Mesothelial cell of epicardium (in vitro differentiated cells): ENCODE data around the gene DGCR8. TPM values are rescaled to one million over a fixed set of nuclear protein-coding genes. Genes with fewer than 3 reads are reported as not detected.

ENCODE experiments used
- DNase-seq, 2 experiments: peaks; one replicate each; pipeline ENCODE4 v3.0.0; 2021; ENCODE audit warnings: low spot score in 2 of 2; ENCODE audit not compliant: unreplicated experiment in 2 of 2
- H3K27ac Mint-ChIP-seq: 2 replicates; pipeline ENCODE4 v1.8.0; 2021; ENCODE audit warnings: mixed read lengths
- H3K27me3 Mint-ChIP-seq: 2 replicates; pipeline ENCODE4 v1.8.0; 2021; ENCODE audit warnings: low read depth, mixed read lengths
- H3K36me3 Mint-ChIP-seq: 2 replicates; pipeline ENCODE4 v1.8.0; 2021; ENCODE audit warnings: mixed read lengths
- H3K4me1 Mint-ChIP-seq: 2 replicates; pipeline ENCODE4 v1.8.0; 2021; ENCODE audit warnings: mixed read lengths
- H3K4me3 Mint-ChIP-seq: 2 replicates; pipeline ENCODE4 v1.8.0; 2021; ENCODE audit warnings: mild to moderate bottlenecking, moderate library complexity, mixed read lengths
- H3K9me3 Mint-ChIP-seq: 2 replicates; pipeline ENCODE4 v1.8.0; 2021; ENCODE audit warnings: mixed read lengths
- CTCF ChIP-seq: fragments of 200-600 bp; sonication (generic); IDR thresholded peaks from one replicate; pipeline ENCODE4 v1.5.0; 2021; ENCODE audit warnings: antibody characterized with exemption; ENCODE audit not compliant: unreplicated experiment
- total RNA-seq: library from RNA; stranded (reverse); gene quantifications from 3 replicates; pipeline ENCODE4 v1.2.1, GENCODE V29; 2021

Gene DGCR8
- total RNA-seq, 1 donor from 2014 or later, result 71.5 TPM

GRCh38 chr22:20084547-20085413 lies 4.7 kb downstream of the DGCR8 start:
- peaks cover 45% of the 10 kb centered on the region for H3K4me1 Mint-ChIP-seq
- DNase-seq, result no peak
- H3K27me3 Mint-ChIP-seq, result no peaks in the 10 kb centered on the region
- H3K4me3 Mint-ChIP-seq, result peak overlapping the region; percentile 15
- peak; percentile 29 for TF ChIP-seq CTCF
- peaks cover 24% of the 10 kb centered on the region for H3K36me3 Mint-ChIP-seq
- H3K27ac Mint-ChIP-seq, result peak overlapping the region; percentile 57
- no peaks in the 10 kb centered on the region for H3K9me3 Mint-ChIP-seq

- no peak for TF ChIP-seq CTCF
- peak overlapping the region; percentile 57 for H3K27ac Mint-ChIP-seq
- peaks cover 30% of the 10 kb centered on the region for H3K36me3 Mint-ChIP-seq
- H3K4me3 Mint-ChIP-seq, result no peak overlapping the region
- H3K27me3 Mint-ChIP-seq, result no peaks in the 10 kb centered on the region
- no peak for DNase-seq
- peaks cover 44% of the 10 kb centered on the region for H3K4me1 Mint-ChIP-seq
- H3K9me3 Mint-ChIP-seq, result no peaks in the 10 kb centered on the region
Measured at GRCh38 chr22:20085651-20086050, 5.6 kb downstream of the DGCR8 start.

GRCh38 chr22:20086101-20086599 lies 6.1 kb downstream of the DGCR8 start:
- peaks cover 35% of the 10 kb centered on the region for H3K36me3 Mint-ChIP-seq
- no peak overlapping the region for H3K4me3 Mint-ChIP-seq
- TF ChIP-seq CTCF, result no peak
- no peaks in the 10 kb centered on the region for H3K9me3 Mint-ChIP-seq
- H3K27ac Mint-ChIP-seq, result no peak overlapping the region
- peaks cover 41% of the 10 kb centered on the region for H3K4me1 Mint-ChIP-seq
- no peak for DNase-seq
- H3K27me3 Mint-ChIP-seq, result no peaks in the 10 kb centered on the region

- Mint-ChIP-seq H3K27ac (no peak overlapping the region), H3K9me3 (no peaks in the 10 kb centered on the region), H3K27me3 (no peaks in the 10 kb centered on the region), H3K4me1 (peaks cover 35% of the 10 kb centered on the region), H3K4me3 (no peak overlapping the region), H3K36me3 (peaks cover 41% of the 10 kb centered on the region)
- no peak for DNase-seq
- TF ChIP-seq CTCF, result no peak
Measured at GRCh38 chr22:20086763-20087162, 6.7 kb downstream of the DGCR8 start.

- peaks cover 45% of the 10 kb centered on the region for H3K36me3 Mint-ChIP-seq
- no peak for DNase-seq
- H3K4me3 Mint-ChIP-seq, result no peak overlapping the region
- no peak overlapping the region for H3K27ac Mint-ChIP-seq
- no peaks in the 10 kb centered on the region for H3K9me3 Mint-ChIP-seq
- TF ChIP-seq CTCF, result no peak
- H3K27me3 Mint-ChIP-seq, result no peaks in the 10 kb centered on the region
- peaks cover 31% of the 10 kb centered on the region for H3K4me1 Mint-ChIP-seq
Measured at GRCh38 chr22:20087319-20088262, 7.5 kb downstream of the DGCR8 start.
